Hepatocyte (in vitro differentiated cells): ENCODE measurements around the gene AKAP13. TPM values are rescaled to one million over a fixed set of nuclear protein-coding genes. Genes with fewer than 3 reads are reported as not detected.

Source experiments
- DNase-seq: peaks from one replicate; pipeline ENCODE4 v3.0.0-alpha.2; 2016; ENCODE audit warnings: low spot score
- H2AFZ ChIP-seq: fragments of 200-600 bp; sonication (generic); 2 replicates; pipeline ENCODE4 v1.6.0; 2016; ENCODE audit warnings: antibody characterized with exemption, mild to moderate bottlenecking
- H3K27ac ChIP-seq: fragments of 200-600 bp; sonication (generic); 2 replicates; pipeline ENCODE4 v1.5.1; 2016; ENCODE audit warnings: mild to moderate bottlenecking
- H3K27me3 ChIP-seq: fragments of 200-600 bp; sonication (generic); 2 replicates; pipeline ENCODE4 v1.6.1; 2016
- H3K36me3 ChIP-seq: fragments of 200-600 bp; sonication (generic); replicated peaks from 2 replicates; pipeline ENCODE4 v1.5.1; 2016; ENCODE audit warnings: low read depth; ENCODE audit not compliant: insufficient read depth
- H3K4me1 ChIP-seq: fragments of 200-600 bp; sonication (generic); 2 replicates; pipeline ENCODE4 v1.5.1; 2016; ENCODE audit warnings: mild to moderate bottlenecking, moderate library complexity; ENCODE audit not compliant: insufficient read depth
- H3K4me2 ChIP-seq: fragments of 200-600 bp; sonication (generic); 2 replicates; pipeline ENCODE4 v1.6.0; 2016
- H3K4me3 ChIP-seq: fragments of 200-600 bp; sonication (generic); 2 replicates; pipeline ENCODE4 v1.5.1; 2016; ENCODE audit warnings: mild to moderate bottlenecking
- H3K79me2 ChIP-seq: fragments of 200-600 bp; sonication (generic); 2 replicates; pipeline ENCODE4 v1.6.0; 2017; ENCODE audit warnings: mild to moderate bottlenecking
- H3K9me2 ChIP-seq: fragments of 200-600 bp; sonication (generic); replicated peaks from 2 replicates; pipeline ENCODE4 v1.6.0; 2017; ENCODE audit warnings: mild to moderate bottlenecking; ENCODE audit not compliant: insufficient read depth
- H3K9me3 ChIP-seq: fragments of 200-600 bp; sonication (generic); 2 replicates; pipeline ENCODE4 v1.5.1; 2016; ENCODE audit warnings: low read depth, mild to moderate bottlenecking
- H4K20me1 ChIP-seq: fragments of 200-600 bp; sonication (generic); 2 replicates; pipeline ENCODE4 v1.6.0; 2016; ENCODE audit warnings: mild to moderate bottlenecking; ENCODE audit not compliant: insufficient read depth, poor library complexity, severe bottlenecking
- CTCF ChIP-seq: fragments of 200-600 bp; sonication (generic); IDR thresholded peaks from 2 replicates; pipeline ENCODE4 v1.5.1; 2016; ENCODE audit warnings: antibody characterized with exemption, mild to moderate bottlenecking; ENCODE audit not compliant: poor library complexity
- EZH2 ChIP-seq: fragments of 200-600 bp; sonication (generic); IDR thresholded peaks from 2 replicates; pipeline ENCODE4 v1.6.1; 2016; ENCODE audit warnings: antibody characterized with exemption, mild to moderate bottlenecking, borderline replicate concordance
- EZH2phosphoT487 ChIP-seq: fragments of 200-600 bp; sonication (generic); IDR thresholded peaks from one replicate; pipeline ENCODE4 v1.6.1; 2018; ENCODE audit warnings: antibody characterized with exemption, mild to moderate bottlenecking, low read depth, moderate library complexity; ENCODE audit not compliant: unreplicated experiment, severe bottlenecking
- WGBS: methylation state at CpG from one replicate; pipeline ENCODE4 v1.1.6; 2016; ENCODE audit warnings: low lambda C conversion rate; ENCODE audit errors: missing lambda C conversion rate; 5-methylcytosine and 5-hydroxymethylcytosine counted together
- polyA plus RNA-seq: library from polyadenylated mRNA; unstranded; fragments of >200 nt; fragmentation: Nextera tagmentation; extraction: Ambion mirVana; gene quantifications from 2 replicates; pipeline ENCODE4 v1.2.1, GENCODE V29; 2016
- total RNA-seq: library from RNA; depleted of rRNA; stranded (reverse); fragments of >200 nt; gene quantifications from 2 replicates; pipeline ENCODE4 v1.2.3, GENCODE V29; 2014

AKAP13 gene
- total and polyA plus RNA-seq, 2 experiments from 2014 or later: 55.6 to 80.9 TPM

GRCh38 chr15:85758655-85758978, 378.2 kb downstream of the AKAP13 start:
- Histone ChIP-seq H3K27me3 (no peaks in the 10 kb centered on the region), H3K4me3 (no peak overlapping the region), H3K36me3 (no peaks in the 10 kb centered on the region), H3K4me2 (no peak overlapping the region), H2AFZ (no peak overlapping the region), H3K9me3 (no peaks in the 10 kb centered on the region), H4K20me1 (no peaks in the 10 kb centered on the region), H3K27ac (no peak overlapping the region), H3K4me1 (no peaks in the 10 kb centered on the region), H3K79me2 (no peaks in the 10 kb centered on the region), H3K9me2 (no peaks in the 10 kb centered on the region)
- no peak for TF ChIP-seq CTCF
- TF ChIP-seq EZH2phosphoT487: no peak
- TF ChIP-seq EZH2: no peak
- WGBS: 97% methylated on average over 21 of the region's 21 CpGs
- DNase-seq: no peak

GRCh38 chr15:85759376-85759775, 379.0 kb downstream of the AKAP13 start:
- Histone ChIP-seq H3K27ac (no peak overlapping the region), H3K79me2 (no peaks in the 10 kb centered on the region), H3K36me3 (no peaks in the 10 kb centered on the region), H3K4me2 (no peak overlapping the region), H3K9me3 (no peaks in the 10 kb centered on the region), H2AFZ (no peak overlapping the region), H3K27me3 (no peaks in the 10 kb centered on the region), H3K4me3 (no peak overlapping the region), H4K20me1 (no peaks in the 10 kb centered on the region), H3K9me2 (no peaks in the 10 kb centered on the region), H3K4me1 (no peaks in the 10 kb centered on the region)
- TF ChIP-seq CTCF (no peak), EZH2 (no peak), EZH2phosphoT487 (no peak)
- 90% methylated on average over 13 of the region's 13 CpGs for WGBS
- no peak for DNase-seq

- H3K4me1 ChIP-seq: no peaks in the 10 kb centered on the region
- H3K4me3 ChIP-seq: no peak overlapping the region
- no peaks in the 10 kb centered on the region for H3K9me3 ChIP-seq
- TF ChIP-seq CTCF: no peak
- TF ChIP-seq EZH2: no peak
- no peak for TF ChIP-seq EZH2phosphoT487
- WGBS: 95% methylated on average over 6 of the region's 6 CpGs
- no peak overlapping the region for H2AFZ ChIP-seq
- no peaks in the 10 kb centered on the region for H4K20me1 ChIP-seq
- DNase-seq: no peak
- peaks cover 3% of the 10 kb centered on the region for H3K79me2 ChIP-seq
- H3K4me2 ChIP-seq: no peak overlapping the region
- H3K36me3 ChIP-seq: no peaks in the 10 kb centered on the region
- H3K27ac ChIP-seq: no peak overlapping the region
- H3K9me2 ChIP-seq: no peaks in the 10 kb centered on the region
- H3K27me3 ChIP-seq: no peaks in the 10 kb centered on the region
Observed at GRCh38 chr15:85760049-85760448, 379.6 kb downstream of the AKAP13 start.
